CD14-positive monocyte (primary cell): ENCODE measurements around the gene ASTN2. TPM values are rescaled to one million over a fixed set of nuclear protein-coding genes. Genes with fewer than 3 reads are reported as not detected.
A peak's percentile ranks its signal among the peaks of the same experiment; 100 is the strongest.

ENCODE experiments used
- DNase-seq, 3 donors: peaks; one replicate each; pipeline ENCODE4 v3.0.0-alpha.2; 2011 to 2022
- H2AFZ ChIP-seq: 2 replicates; pipeline ENCODE4 v1.6.0; 2012; ENCODE audit warnings: mild to moderate bottlenecking, low read depth, low read length, inconsistent platforms; ENCODE audit not compliant: insufficient read depth, poor library complexity, severe bottlenecking
- H3K27ac ChIP-seq, 2 donors: 1 replicate in 1 of 2; 2 replicates in 1 of 2; pipeline ENCODE4 v1.5.1; 2012 to 2013; ENCODE audit warnings: low read length in 2 of 2, control low read depth in 1 of 2, inconsistent platforms in 1 of 2, low read depth in 1 of 2, mild to moderate bottlenecking in 1 of 2
- H3K27me3 ChIP-seq, 2 donors: one replicate each; pipeline versions ENCODE4 v1.6.0 to v1.6.1; 2011 to 2013; ENCODE audit warnings: low read length in 2 of 2; ENCODE audit not compliant: control insufficient read depth in 2 of 2, insufficient read depth in 2 of 2
- H3K36me3 ChIP-seq, 2 donors: replicated peaks in 1 of 2; 1 replicate in 1 of 2; 2 replicates in 1 of 2; pipeline versions ENCODE4 v1.5.1 to v1.6.1; 2012 to 2013; ENCODE audit warnings: low read length in 2 of 2, control low read depth in 1 of 2, inconsistent platforms in 1 of 2, mild to moderate bottlenecking in 1 of 2; ENCODE audit not compliant: insufficient read depth in 2 of 2, control insufficient read depth in 1 of 2
- H3K4me1 ChIP-seq, 2 donors: 1 replicate in 1 of 2; 2 replicates in 1 of 2; pipeline versions ENCODE4 v1.5.1 to v1.6.1; 2012 to 2013; ENCODE audit warnings: low read length in 2 of 2, control low read depth in 1 of 2, inconsistent platforms in 1 of 2, mild to moderate bottlenecking in 1 of 2, moderate library complexity in 1 of 2; ENCODE audit not compliant: insufficient read depth in 2 of 2, control insufficient read depth in 1 of 2
- H3K4me2 ChIP-seq: replicated peaks from 2 replicates; pipeline ENCODE3; 2012; ENCODE audit warnings: low read length, moderate library complexity, mild to moderate bottlenecking; ENCODE audit not compliant: poor library complexity, severe bottlenecking; ENCODE audit errors: extremely low read depth
- H3K4me3 ChIP-seq, 3 experiments: fragments of 200-600 bp in 1 of 3; sonication (generic) in 1 of 3; replicated peaks in 1 of 3; 1 replicate in 2 of 3; 2 replicates in 1 of 3; pipeline ENCODE4 v1.5.1; 2011 to 2013; ENCODE audit warnings: low read length in 3 of 3, mild to moderate bottlenecking in 3 of 3, control low read depth in 2 of 3, low read depth in 2 of 3, inconsistent platforms in 1 of 3, moderate library complexity in 1 of 3
- H3K79me2 ChIP-seq: 2 replicates; pipeline ENCODE4 v1.6.0; 2012; ENCODE audit warnings: mild to moderate bottlenecking, control low read depth, inconsistent platforms, low read length, moderate library complexity; ENCODE audit not compliant: insufficient read depth
- H3K9ac ChIP-seq: 2 replicates; pipeline ENCODE4 v1.6.0; 2017; ENCODE audit warnings: low read length, mild to moderate bottlenecking; ENCODE audit not compliant: insufficient read depth, poor library complexity, severe bottlenecking
- H3K9me3 ChIP-seq, 2 donors: replicated peaks in 1 of 2; 1 replicate in 1 of 2; 2 replicates in 1 of 2; pipeline versions ENCODE4 v1.5.1 to v1.6.1; 2012 to 2013; ENCODE audit warnings: low read length in 2 of 2, control low read depth in 1 of 2; ENCODE audit not compliant: control insufficient read depth in 1 of 2, insufficient read depth in 1 of 2
- H4K20me1 ChIP-seq: 2 replicates; pipeline ENCODE4 v1.6.0; 2012; ENCODE audit warnings: mild to moderate bottlenecking, low read length, control low read depth, moderate library complexity; ENCODE audit not compliant: insufficient read depth
- H3K27ac Mint-ChIP-seq, 7 donors: one replicate each; pipeline ENCODE4 v1.8.0; 2020; ENCODE audit warnings: mild to moderate bottlenecking in 7 of 7, mixed read lengths in 7 of 7, moderate library complexity in 6 of 7, inconsistent platforms in 2 of 7
- H3K27me3 Mint-ChIP-seq, 3 donors: one replicate each; pipeline ENCODE4 v1.8.0; 2021 to 2022; ENCODE audit warnings: low read depth in 3 of 3, mild to moderate bottlenecking in 3 of 3, mixed read lengths in 3 of 3, moderate library complexity in 3 of 3, inconsistent platforms in 1 of 3
- H3K36me3 Mint-ChIP-seq, 2 donors: one replicate each; pipeline ENCODE4 v1.8.0; 2020; ENCODE audit warnings: mixed read lengths in 2 of 2, inconsistent platforms in 1 of 2, mild to moderate bottlenecking in 1 of 2
- H3K4me1 Mint-ChIP-seq: one replicate; pipeline ENCODE4 v1.8.0; 2020; ENCODE audit warnings: mild to moderate bottlenecking, mixed read lengths
- H3K4me3 Mint-ChIP-seq, 2 donors: one replicate each; pipeline ENCODE4 v1.8.0; 2020; ENCODE audit warnings: mild to moderate bottlenecking in 2 of 2, mixed read lengths in 2 of 2, moderate library complexity in 1 of 2
- H3K9me3 Mint-ChIP-seq, 7 donors: one replicate each; pipeline ENCODE4 v1.8.0; 2020 to 2022; ENCODE audit warnings: mixed read lengths in 7 of 7, mild to moderate bottlenecking in 6 of 7, moderate library complexity in 6 of 7, inconsistent platforms in 2 of 7
- WGBS: methylation state at CpG from one replicate; pipeline ENCODE4 v1.1.5; 2013; ENCODE audit warnings: missing lambda C conversion rate; ENCODE audit not compliant: insufficient coverage; 5-methylcytosine and 5-hydroxymethylcytosine counted together
- intact Hi-C, 2 donors: fragments of 100-400 bp; cut with micrococcal nuclease; formaldehyde crosslinking; loops; one replicate each; pipeline versions ENCODE4 v1.15.0 to v1.15.1; 2023
- polyA plus RNA-seq, 3 donors: library from polyadenylated mRNA; depleted of rRNA in 1 of 3; unstranded in 2 of 3; stranded (reverse) in 1 of 3; fragments of 300-500 nt in 2 of 3; fragments of >200 nt in 1 of 3; fragmentation: Illumina TruSeq in 2 of 3; gene quantifications; 1 replicate in 2 of 3; 2 replicates in 1 of 3; pipeline ENCODE4 v1.2.3, GENCODE V29; 2012 to 2021
- TF ChIP-seq, protein P1 (sequence below): fragments of 200-600 bp; IDR thresholded peaks from one replicate; pipeline ENCODE4 v1.8.0; 2022; ENCODE audit warnings: antibody characterized with exemption, mild to moderate bottlenecking

The ASTN2 gene
- polyA plus RNA-seq, 3 donors: not detected

DNA sequence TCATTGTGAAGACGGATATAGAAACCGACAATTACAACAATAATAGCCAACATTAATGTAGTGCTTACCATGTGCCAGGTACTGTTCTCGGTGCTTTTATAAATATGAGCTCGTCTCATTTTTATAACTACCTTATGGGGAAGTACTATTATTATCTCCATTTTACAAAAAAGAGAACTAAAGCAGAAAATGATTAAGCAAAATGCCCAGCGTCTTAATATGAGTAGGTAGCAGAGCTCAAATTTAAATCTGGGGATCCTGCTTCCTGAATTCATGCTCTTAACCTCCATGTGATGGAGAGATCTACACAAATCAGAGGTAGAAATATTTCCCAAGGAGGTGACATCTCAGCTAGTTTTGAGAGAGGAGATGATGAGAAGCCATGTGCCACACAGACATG, 470.9 kb downstream of the ASTN2 start:
- H3K4me3 Mint-ChIP-seq: no peak overlapping the region
- H3K27me3 Mint-ChIP-seq: peaks cover 0 to 1% (median 0%) of the 10 kb centered on the region in 3 donors
- Histone ChIP-seq H3K27ac (peak overlapping the region in 1 of 2 donors; percentile 51), H3K9ac (no peak overlapping the region), H3K36me3 (no peaks in the 10 kb centered on the region), H3K4me1 (peaks cover 20 to 40% of the 10 kb centered on the region in 2 donors), H3K79me2 (no peaks in the 10 kb centered on the region), H4K20me1 (no peaks in the 10 kb centered on the region), H3K9me3 (no peaks in the 10 kb centered on the region), H2AFZ (no peak overlapping the region), H3K4me2 (no peak overlapping the region), H3K27me3 (no peaks in the 10 kb centered on the region), H3K4me3 (no peak overlapping the region)
- H3K36me3 Mint-ChIP-seq: no peaks in the 10 kb centered on the region
- peaks cover 0 to 10% (median 2%) of the 10 kb centered on the region in 7 donors for H3K9me3 Mint-ChIP-seq
- WGBS: no CpG with 5 or more reads among the region's 5 CpGs
- TF ChIP-seq, protein P1, sequence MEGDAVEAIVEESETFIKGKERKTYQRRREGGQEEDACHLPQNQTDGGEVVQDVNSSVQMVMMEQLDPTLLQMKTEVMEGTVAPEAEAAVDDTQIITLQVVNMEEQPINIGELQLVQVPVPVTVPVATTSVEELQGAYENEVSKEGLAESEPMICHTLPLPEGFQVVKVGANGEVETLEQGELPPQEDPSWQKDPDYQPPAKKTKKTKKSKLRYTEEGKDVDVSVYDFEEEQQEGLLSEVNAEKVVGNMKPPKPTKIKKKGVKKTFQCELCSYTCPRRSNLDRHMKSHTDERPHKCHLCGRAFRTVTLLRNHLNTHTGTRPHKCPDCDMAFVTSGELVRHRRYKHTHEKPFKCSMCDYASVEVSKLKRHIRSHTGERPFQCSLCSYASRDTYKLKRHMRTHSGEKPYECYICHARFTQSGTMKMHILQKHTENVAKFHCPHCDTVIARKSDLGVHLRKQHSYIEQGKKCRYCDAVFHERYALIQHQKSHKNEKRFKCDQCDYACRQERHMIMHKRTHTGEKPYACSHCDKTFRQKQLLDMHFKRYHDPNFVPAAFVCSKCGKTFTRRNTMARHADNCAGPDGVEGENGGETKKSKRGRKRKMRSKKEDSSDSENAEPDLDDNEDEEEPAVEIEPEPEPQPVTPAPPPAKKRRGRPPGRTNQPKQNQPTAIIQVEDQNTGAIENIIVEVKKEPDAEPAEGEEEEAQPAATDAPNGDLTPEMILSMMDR: no peak
- peak; percentile 6 to 70 (median 58) for DNase-seq
- intact Hi-C loops: no loop called here
- H3K27ac Mint-ChIP-seq: peak overlapping the region; percentile 73 to 96 (median 84)
- H3K4me1 Mint-ChIP-seq: peaks cover 43% of the 10 kb centered on the region

DNA sequence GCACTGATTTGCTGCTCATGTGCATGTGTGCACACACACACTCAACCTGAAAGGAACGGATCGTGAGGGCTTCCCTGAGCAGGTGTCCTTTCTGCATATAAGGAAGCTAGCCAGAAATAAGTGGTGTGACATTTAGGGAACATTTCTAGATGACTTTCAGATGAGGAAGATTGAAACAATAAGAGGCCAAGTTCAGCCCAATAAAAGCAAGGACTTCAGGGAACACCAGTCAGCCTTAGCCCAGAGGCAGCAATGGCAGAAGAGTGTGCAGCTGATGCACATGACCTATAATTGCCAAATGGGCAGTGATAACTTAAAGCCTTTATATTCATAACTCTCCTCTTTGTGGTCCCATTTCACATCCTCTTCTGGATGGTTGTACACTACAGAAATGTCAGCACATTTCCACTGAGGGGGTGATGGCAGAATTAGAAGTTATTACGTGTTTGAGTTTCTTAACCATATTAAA, 472.2 kb downstream of the ASTN2 start:
- Mint-ChIP-seq H3K27ac (no peak overlapping the region), H3K27me3 (peaks cover 0 to 1% (median 0%) of the 10 kb centered on the region in 3 donors), H3K36me3 (no peaks in the 10 kb centered on the region), H3K4me1 (peaks cover 43% of the 10 kb centered on the region), H3K9me3 (peaks cover 0 to 10% (median 0%) of the 10 kb centered on the region in 7 donors), H3K4me3 (no peak overlapping the region)
- Histone ChIP-seq H3K27me3 (no peaks in the 10 kb centered on the region), H3K9ac (no peak overlapping the region), H3K27ac (no peak overlapping the region), H3K9me3 (no peaks in the 10 kb centered on the region), H3K79me2 (no peaks in the 10 kb centered on the region), H4K20me1 (no peaks in the 10 kb centered on the region), H3K36me3 (no peaks in the 10 kb centered on the region), H3K4me3 (no peak overlapping the region), H3K4me1 (peaks cover 20 to 39% of the 10 kb centered on the region in 2 donors), H2AFZ (no peak overlapping the region), H3K4me2 (no peak overlapping the region)
- intact Hi-C loops: no loop called here
- WGBS: 73% methylated on average over 2 of the region's 3 CpGs
- TF ChIP-seq, protein P1: no peak
- no peak for DNase-seq
